Liver (tissue), 9 donors: ENCODE data around the gene CLEC1B. TPM values are rescaled to one million over a fixed set of nuclear protein-coding genes. Genes with fewer than 3 reads are reported as not detected.

Source experiments
- DNase-seq: peaks from one replicate; pipeline ENCODE4 v3.0.0-alpha.2; 2017; ENCODE audit warnings: low spot score
- H3K27ac ChIP-seq, 2 donors: one replicate each; pipeline ENCODE4 v1.7.0; 2013; ENCODE audit warnings: inconsistent platforms in 2 of 2, low read length in 2 of 2, control low read depth in 1 of 2, low read depth in 1 of 2, mild to moderate bottlenecking in 1 of 2
- H3K27me3 ChIP-seq, 4 donors: one replicate each; pipeline versions ENCODE4 v1.6.1 to v1.7.0; 2013; ENCODE audit warnings: low read length in 3 of 4, inconsistent platforms in 1 of 4, mild to moderate bottlenecking in 1 of 4, moderate library complexity in 1 of 4; ENCODE audit not compliant: control insufficient read depth in 4 of 4, insufficient read depth in 4 of 4
- H3K36me3 ChIP-seq, 4 donors: one replicate each; pipeline versions ENCODE4 v1.6.1 to v1.7.0; 2013; ENCODE audit warnings: low read length in 3 of 4, mild to moderate bottlenecking in 3 of 4, low read depth in 1 of 4, moderate library complexity in 1 of 4; ENCODE audit not compliant: control insufficient read depth in 4 of 4, insufficient read depth in 3 of 4
- H3K4me1 ChIP-seq, 4 donors: one replicate each; pipeline versions ENCODE4 v1.6.1 to v1.7.0; 2013; ENCODE audit warnings: low read length in 3 of 4, mild to moderate bottlenecking in 3 of 4, moderate library complexity in 1 of 4; ENCODE audit not compliant: control insufficient read depth in 4 of 4, insufficient read depth in 4 of 4
- H3K4me3 ChIP-seq, 3 donors: one replicate each; pipeline versions ENCODE4 v1.6.1 to v1.7.0; 2013; ENCODE audit warnings: low read length in 3 of 3, control low read depth in 1 of 3, low read depth in 1 of 3, mild to moderate bottlenecking in 1 of 3
- H3K9ac ChIP-seq, 2 donors: one replicate each; pipeline ENCODE4 v1.7.0; 2013; ENCODE audit warnings: low read length in 2 of 2, mild to moderate bottlenecking in 2 of 2, moderate library complexity in 2 of 2, control low read depth in 1 of 2, low read depth in 1 of 2
- H3K9me3 ChIP-seq, 4 donors: one replicate each; pipeline versions ENCODE4 v1.6.1 to v1.7.0; 2013; ENCODE audit warnings: low read length in 3 of 4; ENCODE audit not compliant: control insufficient read depth in 4 of 4
- ATF3 ChIP-seq: IDR thresholded peaks from 2 replicates; pipeline ENCODE4 v1.6.1; 2016; ENCODE audit warnings: antibody characterized with exemption
- CTCF ChIP-seq: fragments of 150-350 bp; IDR thresholded peaks from 2 replicates; pipeline ENCODE4 v1.5.1; 2017; ENCODE audit warnings: improper control_type of control experiment, low read depth, low read length; ENCODE audit not compliant: missing input control
- EGR1 ChIP-seq, 2 donors: IDR thresholded peaks; 2 replicates each; pipeline ENCODE4 v1.6.1; 2016 to 2018; ENCODE audit warnings: antibody characterized with exemption in 2 of 2, low read depth in 2 of 2
- FOXA1 ChIP-seq: IDR thresholded peaks from 2 replicates; pipeline ENCODE4 v1.6.1; 2016; ENCODE audit warnings: antibody characterized with exemption
- FOXA2 ChIP-seq: IDR thresholded peaks from 2 replicates; pipeline ENCODE4 v1.6.1; 2016; ENCODE audit warnings: antibody characterized with exemption
- GABPA ChIP-seq, 2 donors: IDR thresholded peaks in 1 of 2; conservative IDR thresholded peaks in 1 of 2; 2 replicates each; pipeline ENCODE4 v1.6.1; 2016; ENCODE audit warnings: antibody characterized with exemption in 2 of 2, mild to moderate bottlenecking in 1 of 2, moderate library complexity in 1 of 2
- HNF4A ChIP-seq, 2 donors: conservative IDR thresholded peaks; 2 replicates each; pipeline ENCODE4 v1.6.1; 2016; ENCODE audit warnings: antibody characterized with exemption in 2 of 2, mild to moderate bottlenecking in 2 of 2
- HNF4G ChIP-seq: IDR thresholded peaks from 2 replicates; pipeline ENCODE4 v1.6.1; 2016; ENCODE audit warnings: antibody characterized with exemption
- JUND ChIP-seq, 2 donors: IDR thresholded peaks; 2 replicates each; pipeline ENCODE4 v1.6.1; 2016; ENCODE audit warnings: antibody characterized with exemption in 2 of 2
- MAX ChIP-seq: IDR thresholded peaks from 2 replicates; pipeline ENCODE4 v1.6.1; 2016; ENCODE audit warnings: antibody characterized with exemption
- NR2F2 ChIP-seq: IDR thresholded peaks from 2 replicates; pipeline ENCODE4 v1.6.1; 2016; ENCODE audit warnings: antibody characterized with exemption
- RAD21 ChIP-seq, 2 donors: IDR thresholded peaks; 2 replicates each; pipeline ENCODE4 v1.6.1; 2016; ENCODE audit warnings: antibody characterized with exemption in 2 of 2, mild to moderate bottlenecking in 2 of 2
- REST ChIP-seq: IDR thresholded peaks from 2 replicates; pipeline ENCODE4 v1.6.1; 2016; ENCODE audit warnings: antibody characterized with exemption, mild to moderate bottlenecking
- RXRA ChIP-seq, 2 donors: IDR thresholded peaks; 2 replicates each; pipeline ENCODE4 v1.6.1; 2017 to 2018; ENCODE audit warnings: antibody characterized with exemption in 2 of 2, mild to moderate bottlenecking in 1 of 2
- SP1 ChIP-seq: IDR thresholded peaks from 2 replicates; pipeline ENCODE4 v1.6.1; 2018; ENCODE audit warnings: antibody characterized with exemption, mild to moderate bottlenecking
- TAF1 ChIP-seq: conservative IDR thresholded peaks from 2 replicates; pipeline ENCODE4 v1.6.1; 2016; ENCODE audit warnings: antibody characterized with exemption, mild to moderate bottlenecking
- YY1 ChIP-seq: IDR thresholded peaks from 2 replicates; pipeline ENCODE4 v1.6.1; 2016; ENCODE audit warnings: antibody characterized with exemption, mild to moderate bottlenecking
- ZBTB33 ChIP-seq: IDR thresholded peaks from 2 replicates; pipeline ENCODE4 v1.6.1; 2016; ENCODE audit warnings: antibody characterized with exemption
- WGBS: extraction: QIAGEN DNeasy Blood & Tissue Kit; methylation state at CpG from one replicate; pipeline ENCODE4 v1.1.7; 2013; 5-methylcytosine and 5-hydroxymethylcytosine counted together
- polyA plus RNA-seq, 2 donors: library from polyadenylated mRNA; stranded (reverse) in 1 of 2; unstranded in 1 of 2; fragments of 200-250 nt in 1 of 2; fragments of >200 nt in 1 of 2; fragmentation: Nextera tagmentation in 1 of 2; extraction: Ambion mirVana in 1 of 2; gene quantifications; one replicate each; pipeline versions ENCODE4 v1.2.1 to v1.2.3, GENCODE V29; 2013 to 2015
- total RNA-seq, 2 donors: library from RNA; depleted of rRNA; stranded (reverse); fragments of >200 nt; gene quantifications; one replicate each; pipeline ENCODE4 v1.2.3, GENCODE V29; 2014
- donor health status: healthy.
- donor health status: healthy.
- donor health status: healthy.
- donor health status: healthy.
- donor health status: healthy.

The CLEC1B gene
- total and polyA plus RNA-seq, 4 donors, result 28.0 to 36.4 (median 31.5) TPM

GRCh38 chr12:10027721-10028120 lies 28.8 kb upstream of the CLEC1B start:
- no peaks in the 10 kb centered on the region for H3K27me3 ChIP-seq
- no peaks in the 10 kb centered on the region for H3K4me1 ChIP-seq
- H3K4me3 ChIP-seq, result no peak overlapping the region
- H3K9me3 ChIP-seq, result no peaks in the 10 kb centered on the region
- no peak overlapping the region for H3K27ac ChIP-seq
- H3K36me3 ChIP-seq, result no peaks in the 10 kb centered on the region
- TF ChIP-seq SP1, result no peak
- no peak for TF ChIP-seq YY1
- no peak for TF ChIP-seq ZBTB33
- TF ChIP-seq ATF3, result no peak
- no peak for TF ChIP-seq NR2F2
- TF ChIP-seq RAD21 (IDR thresholded peaks at IDR 0.05), result no peak
- TF ChIP-seq FOXA1, result no peak
- no peak for TF ChIP-seq CTCF
- TF ChIP-seq JUND (IDR thresholded peaks at IDR 0.05), result no peak
- DNase-seq, result no peak
- WGBS, result 57% methylated on average over 4 of the region's 4 CpGs
- H3K9ac ChIP-seq, result no peak overlapping the region

GRCh38 chr12:10027311-10027710 lies 28.4 kb upstream of the CLEC1B start:
- WGBS, result 76% methylated on average over 3 of the region's 3 CpGs
- Histone ChIP-seq H3K4me1 (no peaks in the 10 kb centered on the region), H3K9ac (no peak overlapping the region), H3K36me3 (no peaks in the 10 kb centered on the region), H3K4me3 (no peak overlapping the region), H3K27ac (no peak overlapping the region), H3K9me3 (no peaks in the 10 kb centered on the region), H3K27me3 (no peaks in the 10 kb centered on the region)
- DNase-seq, result no peak
- TF ChIP-seq TAF1 (no peak), REST (no peak), YY1 (no peak), RXRA (IDR thresholded peaks at IDR 0.05) (no peak), HNF4G (no peak), ZBTB33 (no peak), SP1 (no peak), FOXA1 (no peak), FOXA2 (no peak), EGR1 (IDR thresholded peaks at IDR 0.05; ENCODE audit: low read depth in 2 of 2) (no peak), RAD21 (IDR thresholded peaks at IDR 0.05) (no peak), CTCF (no peak), NR2F2 (no peak), MAX (no peak), HNF4A (conservative IDR thresholded peaks at IDR 0.05) (no peak), JUND (IDR thresholded peaks at IDR 0.05) (no peak), GABPA (IDR thresholded peaks at IDR 0.05 in 1 of 2, conservative IDR thresholded peaks at IDR 0.05 in 1 of 2) (no peak), ATF3 (no peak)
